ENCODE results near the gene KLRG1. TPM values are rescaled to one million over a fixed set of nuclear protein-coding genes. Genes with fewer than 3 reads are reported as not detected.
A peak's percentile ranks its signal among the peaks of the same experiment; 100 is the strongest.

The KLRG1 gene
- polyA plus RNA-seq, 3 donors from 2014 or later: 183 to 569 (median 308) TPM

DNA sequence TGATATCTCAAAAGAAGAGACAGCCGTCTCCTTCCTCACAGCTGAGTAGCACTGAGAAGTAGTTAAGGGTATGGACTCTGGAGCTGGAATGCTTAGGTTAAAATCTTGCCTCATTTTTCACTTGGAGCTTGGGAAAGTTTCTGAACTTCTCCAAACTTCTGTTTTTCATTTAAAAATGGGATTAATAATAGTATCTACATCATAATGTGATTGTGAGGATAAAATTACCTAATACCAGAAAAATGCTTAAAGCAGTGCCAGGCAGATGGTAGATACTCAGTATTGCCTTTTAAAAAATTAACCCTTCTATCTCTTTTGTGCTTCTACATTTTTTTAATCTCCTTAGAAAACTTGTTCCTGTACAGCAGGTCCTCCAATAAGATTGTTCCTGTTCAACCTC is 63.3 kb downstream of the KLRG1 start:
- no peak for DNase-seq
- Mint-ChIP-seq H3K4me3 (no peak overlapping the region), H3K9me3 (no peaks in the 10 kb centered on the region), H3K4me1 (peaks cover 3 to 14% of the 10 kb centered on the region in 2 donors), H3K27me3 (ENCODE audit: low read depth in 3 of 3) (peaks cover 0 to 2% (median 0%) of the 10 kb centered on the region in 3 donors), H3K27ac (peak overlapping the region in 1 of 6 donors; percentile 31), H3K36me3 (no peaks in the 10 kb centered on the region)

Other genes starting within 250 kb of the KLRG1 start
- gene A2ML1, start 166.9 kb upstream of the KLRG1 start, polyA plus RNA-seq: not detected
- gene PHC1, start 75.0 kb upstream of the KLRG1 start, polyA plus RNA-seq: 10 to 100 TPM in 1 of 3 donors, 1 to 10 TPM in 2; 3.7 to 22.0 (median 7.1) TPM
- gene M6PR, start 39.9 kb upstream of the KLRG1 start, polyA plus RNA-seq: 100 to 1,000 TPM; 285 to 435 (median 395) TPM
- 1 to 10 TPM in 2 of 3 donors, not detected in 1; 1.3 to 1.5 TPM for gene A2M, start 126.4 kb downstream of the KLRG1 start, polyA plus RNA-seq
- gene PZP, start 218.8 kb downstream of the KLRG1 start, polyA plus RNA-seq: under 1 TPM in 2 of 3 donors, not detected in 1; 0.22 to 0.62 TPM